ENCODE results near the gene ARHGAP42. TPM values are rescaled to one million over a fixed set of nuclear protein-coding genes. Genes with fewer than 3 reads are reported as not detected.

ARHGAP42 gene
- total RNA-seq, 4 donors from 2014 or later = 28.5 to 52.2 (median 40.4) TPM

- no peaks in the 10 kb centered on the region for H3K27me3 ChIP-seq
- no peak overlapping the region for H3K4me3 ChIP-seq
- peaks cover 0 to 5% (median 0%) of the 10 kb centered on the region in 4 donors for H3K4me1 ChIP-seq
- WGBS, 2 donors = 80% methylated on average over 2 of the region's 2 CpGs
- no peaks in the 10 kb centered on the region for H3K9me3 ChIP-seq
- TF ChIP-seq POLR2A (IDR thresholded peaks at IDR 0.05) (no peak), CTCF (IDR thresholded peaks at IDR 0.05) (no peak), EP300 (IDR thresholded peaks at IDR 0.05) (no peak)
- peaks cover 0 to under 1% (median 0%) of the 10 kb centered on the region in 3 donors for H3K36me3 ChIP-seq
- no peak overlapping the region for H3K27ac ChIP-seq
- DNase-seq (ENCODE audit: low spot score in 2 of 2) = no peak
Measured at GRCh38 chr11:100908746-100909145, 221.7 kb downstream of the ARHGAP42 start.

- DNase-seq (ENCODE audit: low spot score in 2 of 2) = no peak
- Histone ChIP-seq H3K4me1 (peaks cover 0 to 5% (median 0%) of the 10 kb centered on the region in 4 donors), H3K4me3 (no peak overlapping the region), H3K27me3 (no peaks in the 10 kb centered on the region), H3K36me3 (peaks cover 0 to 3% (median 0%) of the 10 kb centered on the region in 3 donors), H3K9me3 (no peaks in the 10 kb centered on the region), H3K27ac (no peak overlapping the region)
- 57% methylated on average over 1 of the region's 1 CpG for WGBS, 2 donors
- TF ChIP-seq POLR2A (IDR thresholded peaks at IDR 0.05) (no peak), CTCF (IDR thresholded peaks at IDR 0.05) (no peak), EP300 (IDR thresholded peaks at IDR 0.05) (no peak)
Measured at GRCh38 chr11:100910808-100911207, 223.7 kb downstream of the ARHGAP42 start.

- no peak for TF ChIP-seq POLR2A (IDR thresholded peaks at IDR 0.05)
- TF ChIP-seq CTCF (IDR thresholded peaks at IDR 0.05) = no peak
- no peak for TF ChIP-seq EP300 (IDR thresholded peaks at IDR 0.05)
Measured at GRCh38 chr11:100914415-100915110, 227.5 kb downstream of the ARHGAP42 start.

GRCh38 chr11:100918551-100919500 is 231.7 kb downstream of the ARHGAP42 start:
- Histone ChIP-seq H3K4me3 (no peak overlapping the region), H3K9me3 (no peaks in the 10 kb centered on the region), H3K36me3 (peaks cover 0 to 11% (median 0%) of the 10 kb centered on the region in 3 donors), H3K4me1 (peaks cover 0 to 19% (median 0%) of the 10 kb centered on the region in 4 donors), H3K27ac (no peak overlapping the region), H3K27me3 (no peaks in the 10 kb centered on the region)
- no peak for TF ChIP-seq CTCF (IDR thresholded peaks at IDR 0.05)
- no peak for TF ChIP-seq EP300 (IDR thresholded peaks at IDR 0.05)
- 38 to 46% methylated on average over 6 of the region's 6 CpGs for WGBS, 2 donors
- DNase-seq (ENCODE audit: low spot score in 2 of 2) = no peak

More at GRCh38 chr11:100914415-100915110, 227.5 kb downstream of the ARHGAP42 start:
- Histone ChIP-seq H3K27ac (no peak overlapping the region), H3K9me3 (no peaks in the 10 kb centered on the region), H3K36me3 (peaks cover 0 to 3% (median 0%) of the 10 kb centered on the region in 3 donors), H3K4me1 (peaks cover 0 to 14% (median 0%) of the 10 kb centered on the region in 4 donors), H3K4me3 (no peak overlapping the region), H3K27me3 (no peaks in the 10 kb centered on the region)
- 94% methylated on average over 6 of the region's 6 CpGs for WGBS, 2 donors
- no peak for DNase-seq (ENCODE audit: low spot score in 2 of 2)

- no peak for DNase-seq (ENCODE audit: low spot score in 2 of 2)
- peaks cover 0 to 24% (median 0%) of the 10 kb centered on the region in 4 donors for H3K4me1 ChIP-seq
- H3K27me3 ChIP-seq = no peaks in the 10 kb centered on the region
- peaks cover 0 to 10% (median 0%) of the 10 kb centered on the region in 3 donors for H3K36me3 ChIP-seq
- H3K4me3 ChIP-seq = no peak overlapping the region
- no peak for TF ChIP-seq CTCF (IDR thresholded peaks at IDR 0.05)
- no peak for TF ChIP-seq EP300 (IDR thresholded peaks at IDR 0.05)
- TF ChIP-seq POLR2A (IDR thresholded peaks at IDR 0.05) = no peak
- no peaks in the 10 kb centered on the region for H3K9me3 ChIP-seq
- no peak overlapping the region for H3K27ac ChIP-seq
Measured at GRCh38 chr11:100920593-100920992, 233.5 kb downstream of the ARHGAP42 start.
